Testis (tissue), 3 donors: ENCODE results near the gene RBBP8NL. TPM values are rescaled to one million over a fixed set of nuclear protein-coding genes. Genes with fewer than 3 reads are reported as not detected.

Source experiments
- DNase-seq: peaks from one replicate; pipeline ENCODE4 v3.0.0-alpha.2; 2019
- H3K27ac ChIP-seq, 2 donors: fragments of 200-600 bp; sonication (generic); one replicate each; pipeline ENCODE4 v1.5.1; 2019
- H3K27me3 ChIP-seq: fragments of 200-600 bp; sonication (generic); one replicate; pipeline ENCODE4 v1.5.1; 2019
- H3K36me3 ChIP-seq: fragments of 200-600 bp; sonication (generic); one replicate; pipeline ENCODE4 v1.5.1; 2017; ENCODE audit warnings: low read depth; ENCODE audit errors: missing control alignments
- H3K4me1 ChIP-seq: fragments of 200-600 bp; sonication (generic); one replicate; pipeline ENCODE4 v1.5.1; 2019
- H3K4me3 ChIP-seq, 2 donors: fragments of 200-600 bp; sonication (generic); one replicate each; pipeline ENCODE4 v1.5.1; 2017 to 2019
- H3K9me3 ChIP-seq: fragments of 200-600 bp; sonication (generic); one replicate; pipeline ENCODE4 v1.5.1; 2017
- POLR2A ChIP-seq: fragments of 450-650 bp; IDR thresholded peaks from one replicate; pipeline ENCODE4 v1.6.1; 2017; ENCODE audit warnings: antibody characterized with exemption, mild to moderate bottlenecking, moderate library complexity
- WGBS, 2 donors: methylation state at CpG; one replicate each; pipeline ENCODE4 v1.1.5; 2018; 5-methylcytosine and 5-hydroxymethylcytosine counted together
- intact Hi-C: fragments of 100-400 bp; cut with DNase I; formaldehyde crosslinking; loops from one replicate; pipeline ENCODE4 v1.15.1; 2023; ENCODE audit warnings: low total_unique reads
- polyA plus RNA-seq: library from polyadenylated mRNA; stranded (reverse); fragments of 350-450 nt; fragmentation: Illumina TruSeq; extraction: RNeasy Lipid Tissue Mini Kit (QIAGEN cat#74804); gene quantifications from one replicate; pipeline ENCODE4 v1.2.3, GENCODE V29; 2014; ENCODE audit warnings: low read depth, low replicate concordance; ENCODE audit not compliant: insufficient read depth
- total RNA-seq, 2 donors: library from RNA; depleted of rRNA; stranded (reverse); fragments of >200 nt; gene quantifications; one replicate each; pipeline ENCODE4 v1.2.3, GENCODE V29; 2016
- TF ChIP-seq, protein P1 (sequence below), 3 experiments: fragments of 450-650 bp in 2 of 3; fragments of 200-600 bp in 1 of 3; sonication (generic) in 1 of 3; IDR thresholded peaks; one replicate each; pipeline ENCODE4 v1.5.1; 2016 to 2019; ENCODE audit warnings: antibody characterized with exemption in 3 of 3, mild to moderate bottlenecking in 2 of 3, moderate library complexity in 1 of 3

Gene RBBP8NL
- total and polyA plus RNA-seq, 3 donors from 2014 or later, result 0.81 to 2.8 (median 1.3) TPM

DNA sequence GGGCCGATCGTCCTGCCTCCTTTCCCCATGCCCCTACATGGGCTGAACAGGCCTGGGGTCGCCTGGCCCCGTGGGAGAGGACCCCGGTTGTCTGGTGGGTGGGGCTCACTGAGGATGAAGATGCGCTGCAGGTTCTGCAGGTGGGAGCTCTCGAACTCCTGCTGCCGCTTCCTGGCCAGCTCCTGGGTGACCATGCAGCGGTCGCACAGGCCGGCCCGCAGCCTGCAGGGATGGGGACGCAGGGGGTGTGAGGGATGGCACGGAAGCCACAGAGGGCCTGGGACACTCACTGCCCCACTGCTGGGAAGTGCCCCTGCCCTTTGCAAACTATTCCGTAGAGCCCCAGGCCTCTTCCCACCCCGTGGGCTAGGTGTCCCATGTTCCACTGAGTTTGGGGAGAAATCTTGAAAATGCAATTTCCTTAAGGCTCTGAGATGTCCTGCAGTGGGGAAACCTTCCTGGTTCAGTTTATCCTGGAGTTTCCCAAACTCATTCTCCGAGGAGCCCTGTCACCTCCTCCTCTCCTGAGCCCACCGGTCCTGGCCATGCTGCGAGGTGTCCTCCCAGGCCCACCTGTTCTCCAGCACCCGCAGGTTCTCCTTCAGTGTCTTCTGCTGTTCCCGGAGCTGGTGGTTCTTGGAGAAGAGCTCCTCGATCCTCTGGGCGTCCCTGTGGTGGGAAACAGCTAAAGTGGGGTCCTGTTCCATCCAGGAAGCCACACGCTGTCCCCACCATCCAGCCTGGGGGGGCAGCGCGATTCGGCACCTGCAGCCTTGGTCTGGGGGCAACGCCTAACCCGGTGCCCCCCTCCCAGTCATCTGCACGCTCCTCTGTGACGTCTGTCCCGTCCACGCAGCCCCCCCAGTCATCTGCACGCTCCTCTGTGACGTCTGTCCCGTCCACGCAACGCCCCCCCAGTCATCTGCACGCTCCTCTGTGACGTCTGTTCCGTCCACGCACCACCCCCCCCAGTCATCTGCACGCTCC lies 10.4 kb downstream of the RBBP8NL start:
- no peak for DNase-seq
- Histone ChIP-seq H3K4me1 (peaks cover 6% of the 10 kb centered on the region), H3K9me3 (no peaks in the 10 kb centered on the region), H3K27ac (no peak overlapping the region), H3K36me3 (no peaks in the 10 kb centered on the region), H3K4me3 (no peak overlapping the region), H3K27me3 (no peaks in the 10 kb centered on the region)
- 86 to 89% methylated on average over 38 to 43 of the region's 43 CpGs for WGBS, 2 donors
- intact Hi-C loops, result no loop called here
- no peak for TF ChIP-seq POLR2A
- TF ChIP-seq, protein P1, sequence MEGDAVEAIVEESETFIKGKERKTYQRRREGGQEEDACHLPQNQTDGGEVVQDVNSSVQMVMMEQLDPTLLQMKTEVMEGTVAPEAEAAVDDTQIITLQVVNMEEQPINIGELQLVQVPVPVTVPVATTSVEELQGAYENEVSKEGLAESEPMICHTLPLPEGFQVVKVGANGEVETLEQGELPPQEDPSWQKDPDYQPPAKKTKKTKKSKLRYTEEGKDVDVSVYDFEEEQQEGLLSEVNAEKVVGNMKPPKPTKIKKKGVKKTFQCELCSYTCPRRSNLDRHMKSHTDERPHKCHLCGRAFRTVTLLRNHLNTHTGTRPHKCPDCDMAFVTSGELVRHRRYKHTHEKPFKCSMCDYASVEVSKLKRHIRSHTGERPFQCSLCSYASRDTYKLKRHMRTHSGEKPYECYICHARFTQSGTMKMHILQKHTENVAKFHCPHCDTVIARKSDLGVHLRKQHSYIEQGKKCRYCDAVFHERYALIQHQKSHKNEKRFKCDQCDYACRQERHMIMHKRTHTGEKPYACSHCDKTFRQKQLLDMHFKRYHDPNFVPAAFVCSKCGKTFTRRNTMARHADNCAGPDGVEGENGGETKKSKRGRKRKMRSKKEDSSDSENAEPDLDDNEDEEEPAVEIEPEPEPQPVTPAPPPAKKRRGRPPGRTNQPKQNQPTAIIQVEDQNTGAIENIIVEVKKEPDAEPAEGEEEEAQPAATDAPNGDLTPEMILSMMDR (IDR thresholded peaks at IDR 0.05), result no peak

DNA sequence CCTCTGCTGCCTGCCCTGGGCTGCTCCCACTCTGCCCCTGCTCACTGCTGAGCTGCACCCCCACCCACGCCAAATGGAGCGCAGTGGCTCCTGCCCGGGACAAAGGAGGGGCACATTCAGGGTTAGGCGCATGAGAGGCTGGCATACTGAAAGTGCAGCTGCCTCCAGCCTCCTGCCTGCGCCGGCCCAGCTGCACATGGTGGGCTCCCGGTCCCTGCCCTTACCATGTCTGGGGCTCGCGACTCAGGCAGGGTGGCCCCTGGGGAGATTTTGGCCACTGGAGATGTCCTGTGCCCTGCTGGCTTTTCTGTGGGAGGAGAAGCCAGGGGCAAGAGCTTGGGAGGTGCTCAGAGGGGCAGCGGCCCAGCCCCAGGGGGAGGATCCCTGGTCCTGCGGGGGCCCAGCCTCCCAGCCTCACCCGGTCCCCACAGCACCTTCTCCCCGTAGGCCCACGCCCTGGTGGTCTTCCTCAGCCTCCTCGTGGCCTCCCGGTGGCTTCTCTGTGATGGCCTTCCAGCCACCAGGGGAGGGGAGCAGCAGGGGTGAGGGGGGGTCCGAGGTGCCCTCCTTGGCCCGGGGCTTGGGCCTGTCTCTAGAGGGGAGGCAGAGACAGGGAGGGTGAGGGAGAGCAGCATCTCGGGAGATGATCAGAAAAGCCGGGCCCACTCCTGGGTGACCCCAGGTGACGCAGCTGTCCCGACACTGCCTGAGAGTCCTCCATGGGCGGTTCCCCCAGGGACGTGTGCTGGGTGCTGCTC lies 11.8 kb downstream of the RBBP8NL start:
- H3K27ac ChIP-seq, result no peak overlapping the region
- intact Hi-C loops, result no loop called here

DNA sequence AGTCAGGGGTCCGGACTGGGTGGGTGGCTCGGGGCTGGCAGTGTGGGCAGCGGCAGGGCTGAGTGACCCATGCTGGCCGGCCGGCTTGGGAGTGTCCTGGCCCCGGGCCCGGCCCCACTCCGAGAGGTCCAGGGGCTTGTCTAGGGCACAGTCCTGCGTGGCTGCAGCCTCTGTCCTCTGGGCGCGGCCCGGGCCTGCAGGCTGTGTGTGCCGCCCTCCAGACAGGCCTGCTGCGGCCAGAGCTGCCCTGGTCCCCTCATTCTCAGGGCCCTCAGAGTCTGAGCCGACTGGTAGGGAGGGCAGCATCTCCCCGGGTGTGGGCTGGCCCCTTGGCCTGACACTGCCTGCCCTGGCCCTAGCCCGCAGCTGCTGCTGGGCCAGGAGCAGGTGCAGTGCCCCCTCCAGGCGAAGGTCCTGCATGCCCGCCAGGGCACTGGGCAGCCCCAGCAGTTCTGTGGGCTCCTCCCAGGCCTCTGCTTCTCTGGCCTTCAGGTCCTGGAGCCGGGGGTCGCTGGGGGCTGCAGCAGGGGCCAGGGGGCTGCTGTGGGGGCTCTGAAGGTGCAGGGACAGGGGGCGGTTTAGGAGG lies 13.3 kb downstream of the RBBP8NL start:
- Histone ChIP-seq H3K27ac (no peak overlapping the region), H3K36me3 (no peaks in the 10 kb centered on the region), H3K9me3 (no peaks in the 10 kb centered on the region), H3K4me1 (peaks cover 12% of the 10 kb centered on the region), H3K4me3 (no peak overlapping the region), H3K27me3 (no peaks in the 10 kb centered on the region)
- TF ChIP-seq POLR2A, result no peak
- TF ChIP-seq, protein P1 (IDR thresholded peaks at IDR 0.05), result peak in 1 of 3 experiments; percentile 10
- 86 to 90% methylated on average over 12 to 21 of the region's 22 CpGs for WGBS, 2 donors
- no peak for DNase-seq
- intact Hi-C loops, result no loop called here

More for the DNA sequence above, 11.8 kb downstream of the RBBP8NL start:
- Histone ChIP-seq H3K36me3 (no peaks in the 10 kb centered on the region), H3K9me3 (no peaks in the 10 kb centered on the region), H3K4me1 (peaks cover 6% of the 10 kb centered on the region), H3K4me3 (no peak overlapping the region), H3K27me3 (no peaks in the 10 kb centered on the region)
- 80 to 89% methylated on average over 8 to 21 of the region's 24 CpGs for WGBS, 2 donors
- DNase-seq, result no peak
- TF ChIP-seq, protein P1 (IDR thresholded peaks at IDR 0.05), result no peak
- no peak for TF ChIP-seq POLR2A

GRCh38 chr20:62413025-62413570 lies 14.2 kb downstream of the RBBP8NL start:
- 95 to 100% methylated on average over 2 to 11 of the region's 11 CpGs for WGBS, 2 donors
- intact Hi-C loops, result no loop called here

More at GRCh38 chr20:62413025-62413570, 14.2 kb downstream of the RBBP8NL start:
- no peaks in the 10 kb centered on the region for H3K27me3 ChIP-seq
- H3K36me3 ChIP-seq, result no peaks in the 10 kb centered on the region
- TF ChIP-seq, protein P1 (IDR thresholded peaks at IDR 0.05), result no peak
- TF ChIP-seq POLR2A, result no peak
- no peak for DNase-seq
- no peaks in the 10 kb centered on the region for H3K9me3 ChIP-seq
- H3K4me3 ChIP-seq, result no peak overlapping the region
- H3K27ac ChIP-seq, result no peak overlapping the region
- H3K4me1 ChIP-seq, result peaks cover 12% of the 10 kb centered on the region
